NCI-H526 (cell line): ENCODE results near the gene CYP2D6.
"Not testable (repeated sequence)": the region's sequence is repeated elsewhere in the genome, so short reads cannot be mapped to it uniquely, and the experiment has no call there.

Experiments used
- DNase-seq, 2 experiments: peaks; one replicate each; lab custom pipeline; 2025; lab: John Stamatoyannopoulos, UW

CYP2D6 gene

DNA sequence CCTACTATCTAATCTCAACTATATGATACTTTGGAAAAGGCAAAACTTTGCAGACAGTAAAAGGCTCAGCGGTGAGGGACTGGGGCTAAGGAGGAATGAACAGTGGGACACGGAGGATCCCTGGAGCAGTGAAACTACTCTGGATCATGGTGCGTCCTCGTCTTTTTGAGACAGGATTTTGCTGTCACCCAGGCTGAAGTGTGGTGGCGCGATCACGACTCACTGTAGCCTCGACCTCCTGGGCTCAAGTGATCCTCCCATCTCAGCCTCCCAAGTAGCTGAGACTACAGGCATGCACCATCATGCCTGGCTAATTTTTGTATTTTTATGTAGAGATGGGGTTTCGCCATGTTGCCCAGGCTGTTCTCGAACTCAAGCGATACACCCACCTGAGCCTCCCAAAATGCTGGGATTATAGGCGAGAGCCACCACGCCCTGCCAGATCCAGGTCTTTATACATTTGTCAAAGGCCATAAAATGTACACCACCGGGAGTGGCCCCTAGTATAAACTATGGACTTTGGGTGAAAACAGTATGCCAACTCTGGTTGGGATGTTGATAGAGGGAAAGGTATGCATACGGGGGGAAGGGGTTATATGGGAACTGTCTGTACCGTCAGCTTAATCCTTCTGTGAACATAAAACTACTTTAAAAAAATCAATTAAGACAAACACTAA is 28.0 kb upstream of the CYP2D6 start:
- DNase-seq: no peak

DNA sequence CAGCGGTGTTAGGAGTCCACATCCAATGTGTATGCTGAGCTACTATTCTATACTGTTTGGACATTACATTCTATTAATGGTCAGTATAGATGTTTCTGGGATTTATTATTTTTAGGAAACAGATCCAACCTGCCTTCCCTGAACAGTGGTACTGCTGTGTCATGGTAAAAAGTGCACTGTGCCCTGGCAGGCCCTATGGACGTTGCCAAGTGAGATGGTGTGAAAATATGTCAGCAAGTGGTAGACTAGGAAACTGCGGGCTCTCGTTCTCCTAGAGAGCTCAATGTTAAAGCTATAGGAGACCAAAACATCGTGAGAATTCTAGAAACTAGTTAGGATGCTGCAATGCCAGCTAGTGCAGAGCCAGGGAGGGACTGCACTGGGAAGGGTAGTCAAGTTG is 26.0 kb upstream of the CYP2D6 start:
- no peak for DNase-seq

DNA sequence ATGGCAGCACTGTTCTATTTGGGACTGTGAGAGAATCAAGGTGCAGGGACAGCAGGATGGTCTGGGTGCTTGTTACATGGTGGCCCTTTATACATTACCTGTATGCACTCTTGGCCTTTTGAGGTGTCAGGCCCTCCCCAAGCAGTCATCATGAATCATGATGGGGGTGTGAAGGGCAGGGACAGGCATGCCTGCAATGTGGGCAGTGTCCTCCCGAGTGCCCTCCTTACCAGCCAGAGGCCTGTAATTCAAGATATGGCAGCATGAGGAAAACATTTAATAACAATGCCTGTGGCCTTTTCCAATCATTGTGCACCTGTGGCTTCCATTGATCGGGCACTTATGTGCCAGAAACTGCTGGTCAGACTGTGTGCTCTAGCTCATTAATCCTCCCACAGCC is 25.5 kb upstream of the CYP2D6 start:
- DNase-seq: no peak

DNA sequence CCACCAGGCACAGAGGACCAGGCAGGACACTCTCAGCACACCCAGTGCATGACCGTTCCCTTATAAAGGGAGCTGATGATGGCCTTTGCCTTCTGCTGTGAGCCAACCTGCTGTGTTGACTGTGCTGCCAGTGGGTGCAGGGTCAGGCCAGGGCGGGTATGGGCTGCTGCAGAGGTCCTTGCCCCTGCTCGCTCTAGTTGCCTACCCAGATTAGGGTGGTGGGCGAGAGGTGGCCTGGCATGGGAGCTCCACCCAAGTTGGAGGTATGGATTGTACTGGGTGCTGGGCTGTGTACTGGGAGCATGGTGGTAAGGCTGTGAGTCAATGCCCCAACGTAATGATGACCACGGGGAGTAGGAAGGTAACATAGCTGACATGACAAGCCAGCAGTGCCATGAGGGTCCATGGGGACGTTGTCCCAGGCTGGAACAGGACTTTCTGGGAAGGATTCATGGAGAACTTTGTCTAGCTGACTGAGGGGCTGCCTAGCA is 24.5 kb upstream of the CYP2D6 start:
- DNase-seq: no peak

DNA sequence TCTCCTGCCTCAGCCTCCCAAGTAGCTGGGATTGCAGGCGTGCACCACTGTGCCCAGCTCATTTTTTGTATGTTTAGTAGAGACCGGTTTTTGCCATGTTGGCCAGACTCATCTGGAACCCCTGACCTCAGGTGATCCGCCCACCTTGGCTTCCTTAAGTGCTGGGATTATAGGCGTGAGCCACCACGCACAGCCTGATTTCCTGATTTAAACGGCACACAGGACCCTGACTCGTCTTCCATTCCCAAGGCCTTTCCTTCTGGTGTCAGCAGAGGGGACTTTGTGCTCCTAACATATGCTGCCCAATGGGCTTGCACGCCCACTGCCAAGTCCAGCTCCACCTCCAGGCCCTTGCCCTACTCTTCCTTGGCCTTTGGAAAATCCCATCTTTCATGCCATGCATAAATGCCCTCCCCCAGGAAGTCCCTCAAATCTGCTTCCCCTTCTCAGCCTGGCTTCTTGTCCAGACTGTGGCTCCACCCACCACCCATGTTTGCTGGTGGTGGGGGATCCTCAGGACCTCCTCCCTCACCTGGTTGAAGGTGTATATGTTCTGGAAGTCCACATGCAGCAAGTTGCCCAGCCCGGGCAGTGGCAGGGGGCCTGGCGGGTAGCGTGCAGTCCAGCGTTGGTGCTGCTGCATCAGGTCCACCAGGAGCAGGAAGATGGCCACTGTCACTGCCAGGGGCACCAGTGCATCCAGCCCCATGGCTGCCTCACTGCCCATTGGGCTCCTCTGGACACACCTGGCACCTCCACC is 23.9 kb upstream of the CYP2D6 start:
- no peak for DNase-seq

DNA sequence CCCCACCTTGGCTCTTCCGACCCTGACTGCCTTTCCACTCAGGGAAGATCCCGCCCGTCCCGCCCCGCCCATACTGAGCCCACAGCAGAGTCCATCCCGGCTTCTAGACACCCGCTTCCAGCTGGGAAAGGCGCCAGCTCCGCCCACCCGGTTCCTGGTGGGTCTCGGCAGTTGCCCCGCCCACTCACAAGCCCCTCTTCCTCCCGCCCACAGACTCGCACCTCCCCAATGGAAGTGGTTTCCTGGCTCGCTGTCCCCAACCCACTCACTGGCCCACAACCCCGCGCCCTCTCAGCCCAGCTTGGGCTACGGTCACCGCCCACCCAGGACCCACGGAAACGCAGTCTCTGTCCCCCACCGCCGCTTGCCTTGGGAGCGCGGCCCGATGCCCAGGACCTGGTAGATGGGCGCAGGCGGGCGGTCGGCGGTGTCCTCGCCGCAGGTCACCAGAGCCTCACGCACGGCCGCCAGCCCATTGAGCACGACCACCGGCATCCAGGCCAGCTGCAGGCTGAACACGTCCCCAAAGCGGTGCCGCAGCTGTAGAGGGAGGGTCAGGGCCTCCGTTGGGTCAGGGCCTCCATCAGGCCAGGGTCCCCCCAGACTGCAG is 22.2 kb upstream of the CYP2D6 start:
- no peak for DNase-seq

DNA sequence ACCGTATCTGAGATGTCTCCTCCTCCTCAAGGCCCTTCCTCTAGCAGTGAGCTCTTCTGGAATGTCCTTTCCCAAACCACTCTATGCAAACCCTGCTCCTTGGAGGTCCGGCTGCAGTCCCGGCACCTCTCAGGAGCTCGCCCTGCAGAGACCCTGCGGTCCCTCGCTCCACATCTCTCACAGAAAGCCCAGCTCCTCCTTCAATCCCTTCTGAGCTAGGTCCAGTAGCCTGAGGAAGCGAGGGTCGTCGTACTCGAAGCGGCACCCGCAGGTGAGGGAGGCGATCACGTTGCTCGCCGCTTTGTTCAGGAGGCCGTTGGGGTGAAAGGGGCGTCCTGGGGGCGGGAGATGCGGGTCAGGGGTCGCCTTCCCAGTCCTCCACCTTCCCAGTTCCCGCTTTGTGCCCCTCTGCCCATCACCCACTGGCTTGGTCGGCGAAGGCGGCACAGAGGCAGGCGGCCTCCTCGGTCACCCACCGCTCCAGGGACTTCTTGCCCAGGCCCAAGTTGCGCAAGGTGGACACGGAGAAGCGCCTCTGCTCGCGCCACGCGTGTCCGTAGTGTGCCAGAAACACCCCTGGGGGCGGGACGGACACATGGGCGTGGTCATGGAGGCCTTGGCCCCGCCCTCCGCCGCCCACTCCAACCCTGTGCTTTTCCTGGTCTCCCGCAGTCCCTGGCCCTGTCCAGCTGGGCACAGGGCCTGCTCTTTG is 21.5 kb upstream of the CYP2D6 start:
- DNase-seq: no peak

DNA sequence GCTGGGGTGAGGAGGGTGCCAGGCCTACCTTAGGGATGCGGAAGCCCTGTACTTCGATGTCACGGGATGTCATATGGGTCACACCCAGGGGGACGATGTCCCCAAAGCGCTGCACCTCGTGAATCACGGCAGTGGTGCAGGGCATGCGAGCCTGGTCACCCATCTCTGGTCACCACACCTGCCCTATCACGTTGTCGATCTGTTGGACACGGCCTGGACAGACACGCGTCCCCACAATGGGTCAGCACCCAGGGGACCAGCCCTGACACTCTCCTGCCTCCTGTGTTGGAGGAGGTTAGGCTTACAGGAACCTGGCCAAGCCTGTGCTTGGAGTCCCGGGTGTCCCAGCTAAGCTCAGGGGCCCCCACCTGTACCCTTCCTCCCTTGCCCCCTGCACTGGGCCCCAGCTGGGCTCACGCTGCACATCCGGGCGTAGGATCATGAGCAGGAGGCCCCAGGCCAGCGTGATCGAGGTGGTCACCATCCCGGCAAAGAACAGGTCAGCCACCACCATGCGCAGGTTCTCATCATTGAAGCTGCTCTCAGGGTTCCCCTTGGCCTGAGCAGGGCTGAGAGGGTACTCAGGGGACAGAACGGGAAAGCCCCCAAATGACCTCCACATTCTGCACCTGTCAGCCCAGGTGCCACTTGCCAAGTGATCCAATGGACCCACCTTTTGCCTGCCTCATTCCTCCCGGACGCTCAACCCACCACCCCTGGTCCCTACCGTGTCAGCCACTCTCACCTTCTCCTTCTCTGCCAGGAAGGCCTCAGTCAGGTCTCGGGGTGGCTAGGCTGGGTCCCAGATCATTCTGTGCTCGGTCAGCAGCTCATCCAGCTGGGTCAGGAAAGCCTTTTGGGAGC is 20.3 kb upstream of the CYP2D6 start:
- DNase-seq: no peak

DNA sequence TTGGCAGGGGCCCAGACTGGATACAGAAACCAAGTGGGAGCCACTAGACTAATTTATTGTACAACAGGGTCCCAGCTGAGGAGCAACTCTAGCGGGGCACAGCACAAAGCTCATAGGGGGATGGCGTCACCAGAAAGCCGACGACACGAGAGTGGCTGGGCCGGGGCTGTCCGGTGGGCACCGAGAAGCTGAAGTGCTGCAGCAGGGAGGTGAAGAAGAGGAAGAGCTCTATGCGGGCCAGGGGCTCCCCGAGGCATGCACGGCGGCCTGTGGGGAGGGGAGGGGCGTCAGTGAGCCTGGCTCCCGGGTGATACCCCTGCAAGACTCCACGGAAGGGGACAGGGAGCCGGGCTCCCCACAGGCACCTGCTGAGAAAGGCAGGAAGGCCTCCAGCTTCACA is 19.2 kb upstream of the CYP2D6 start:
- not testable (repeated sequence) for DNase-seq

DNA sequence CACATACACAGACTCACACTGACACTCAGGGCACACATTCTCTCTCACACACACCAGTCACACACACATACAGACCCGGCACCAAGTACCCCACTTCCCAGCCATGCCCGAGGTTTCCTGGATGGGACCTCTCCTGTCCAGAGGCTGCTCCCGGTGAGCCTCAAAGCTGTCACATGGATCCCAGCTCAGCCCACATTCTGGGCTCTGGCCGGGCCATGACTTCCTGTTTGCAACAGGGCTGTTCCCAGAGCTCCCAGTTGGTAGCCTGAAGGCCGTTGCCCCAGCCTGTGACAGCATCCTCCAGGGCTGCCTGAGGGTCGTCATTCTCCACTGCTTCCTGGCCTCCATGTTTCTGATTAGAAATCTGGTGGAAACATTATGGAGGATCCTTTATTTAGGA is 14.6 kb upstream of the CYP2D6 start:
- no peak for DNase-seq

DNA sequence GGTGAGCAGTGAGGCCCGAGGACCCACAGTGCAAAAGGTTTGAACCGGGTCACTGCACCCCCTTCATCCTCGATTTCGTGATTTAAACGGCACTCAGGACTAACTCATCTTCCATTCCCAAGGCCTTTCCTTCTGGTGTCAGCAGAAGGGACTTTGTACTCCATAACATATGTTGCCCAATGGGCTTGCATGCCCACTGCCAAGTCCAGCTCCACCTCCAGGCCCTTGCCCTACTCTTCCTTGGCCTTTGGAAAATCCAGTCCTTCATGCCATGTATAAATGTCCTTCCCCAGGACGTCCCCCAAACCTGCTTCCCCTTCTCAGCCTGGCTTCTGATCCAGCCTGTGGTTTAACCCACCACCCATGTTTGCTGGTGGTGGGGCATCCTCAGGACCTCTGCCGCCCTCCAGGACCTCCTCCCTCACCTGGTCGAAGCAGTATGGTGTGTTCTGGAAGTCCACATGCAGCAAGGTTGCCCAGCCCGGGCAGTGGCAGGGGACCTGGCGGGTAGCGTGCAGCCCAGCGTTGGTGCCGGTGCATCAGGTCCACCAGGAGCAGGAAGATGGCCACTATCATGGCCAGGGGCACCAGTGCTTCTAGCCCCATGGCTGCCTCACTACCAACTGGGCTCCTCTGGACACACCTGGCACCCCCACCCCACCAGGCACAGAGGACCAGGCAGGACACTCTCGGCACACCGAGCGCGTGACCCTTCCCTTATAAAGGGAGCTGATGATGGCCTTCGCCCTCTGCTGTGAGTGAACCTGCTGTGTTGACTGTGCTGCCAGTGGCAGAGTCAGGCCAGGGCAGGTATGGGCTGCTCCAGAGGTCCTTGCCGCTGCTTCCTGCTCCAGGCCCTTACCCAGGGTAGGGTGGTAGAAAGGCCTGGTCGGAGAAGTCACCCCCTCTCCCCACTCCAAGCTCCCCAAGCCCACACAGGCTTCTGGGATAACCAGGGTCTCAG is 13.5 kb upstream of the CYP2D6 start:
- not testable (repeated sequence) for DNase-seq

DNA sequence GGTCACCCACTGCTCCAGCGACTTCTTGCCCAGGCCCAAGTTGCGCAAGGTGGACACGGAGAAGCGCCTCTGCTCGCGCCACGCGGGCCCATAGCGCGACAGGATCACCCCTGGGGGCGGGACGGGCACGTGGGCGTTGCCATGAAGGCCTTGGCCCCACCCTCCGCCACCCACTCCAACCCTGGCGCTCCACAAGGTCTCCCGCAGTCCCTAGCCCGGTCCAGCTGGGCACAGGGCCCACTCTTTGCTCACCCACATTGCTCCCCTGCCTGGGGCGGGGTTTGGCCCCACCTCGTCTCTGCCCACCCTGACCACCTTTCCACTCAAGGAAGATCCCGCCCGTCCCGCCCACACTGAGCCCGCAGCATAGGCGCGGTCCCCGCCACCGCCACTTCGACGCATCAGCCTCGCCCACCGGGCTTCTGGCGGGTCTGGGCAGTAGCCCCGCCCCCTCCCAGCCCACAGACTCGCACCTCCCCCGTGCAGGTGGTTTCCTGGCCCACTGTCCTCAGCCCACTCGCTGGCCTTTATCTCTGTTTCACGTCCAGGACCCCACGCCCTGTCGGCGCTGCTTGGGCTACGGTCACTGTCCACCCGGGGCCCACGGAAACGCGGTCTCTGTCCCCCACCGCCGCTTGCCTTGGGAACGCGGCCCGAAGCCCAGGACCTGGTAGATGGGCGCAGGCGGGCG is 12.3 kb upstream of the CYP2D6 start:
- no peak for DNase-seq

DNA sequence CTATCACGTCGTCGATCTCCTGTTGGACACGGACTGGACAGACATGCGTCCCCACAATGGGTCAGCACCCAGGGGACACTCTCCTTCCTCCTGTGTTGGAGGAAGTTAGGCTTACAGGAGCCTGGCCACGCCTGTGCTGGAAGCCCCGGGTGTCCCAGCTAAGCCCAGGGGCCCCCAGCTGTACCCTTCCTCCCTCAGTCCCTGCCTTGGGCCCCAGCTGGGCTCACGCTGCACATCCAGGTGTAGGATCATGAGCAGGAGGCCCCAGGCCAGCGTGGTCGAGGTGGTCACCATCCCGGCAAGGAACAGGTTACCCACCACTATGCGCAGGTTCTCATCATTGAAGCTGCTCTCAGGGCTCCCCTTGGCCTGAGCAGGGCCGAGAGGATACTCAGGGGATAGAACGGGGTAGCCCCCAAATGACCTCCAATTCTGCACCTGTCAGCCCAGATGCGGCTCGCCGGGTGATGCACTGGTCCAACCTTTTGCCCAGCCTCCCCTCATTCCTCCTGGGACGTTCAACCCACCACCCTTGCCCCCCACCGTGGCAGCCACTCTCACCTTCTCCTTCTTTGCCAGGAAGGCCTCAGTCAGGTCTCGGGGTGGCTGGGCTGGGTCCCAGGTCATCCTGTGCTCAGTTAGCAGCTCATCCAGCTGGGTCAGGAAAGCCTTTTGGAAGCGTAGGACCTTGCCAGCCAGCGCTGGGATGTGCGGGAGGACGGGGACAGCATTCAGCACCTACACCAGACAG is 10.9 kb upstream of the CYP2D6 start:
- DNase-seq: not testable (repeated sequence)

DNA sequence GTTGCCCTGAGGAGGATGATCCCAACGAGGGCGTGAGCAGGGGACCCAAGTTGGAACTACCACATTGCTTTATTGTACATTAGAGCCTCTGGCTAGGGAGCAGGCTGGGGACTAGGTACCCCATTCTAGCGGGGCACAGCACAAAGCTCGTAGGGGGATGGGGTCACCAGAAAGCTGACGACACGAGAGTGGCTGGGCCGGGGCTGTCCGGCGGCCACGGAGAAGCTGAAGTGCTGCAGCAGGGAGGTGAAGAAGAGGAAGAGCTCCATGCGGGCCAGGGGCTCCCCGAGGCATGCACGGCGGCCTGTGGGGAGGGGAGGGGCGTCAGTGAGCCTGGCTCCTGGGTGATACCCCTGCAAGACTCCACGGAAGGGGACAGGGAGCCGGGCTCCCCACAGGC is 9.5 kb upstream of the CYP2D6 start:
- DNase-seq: not testable (repeated sequence)

DNA sequence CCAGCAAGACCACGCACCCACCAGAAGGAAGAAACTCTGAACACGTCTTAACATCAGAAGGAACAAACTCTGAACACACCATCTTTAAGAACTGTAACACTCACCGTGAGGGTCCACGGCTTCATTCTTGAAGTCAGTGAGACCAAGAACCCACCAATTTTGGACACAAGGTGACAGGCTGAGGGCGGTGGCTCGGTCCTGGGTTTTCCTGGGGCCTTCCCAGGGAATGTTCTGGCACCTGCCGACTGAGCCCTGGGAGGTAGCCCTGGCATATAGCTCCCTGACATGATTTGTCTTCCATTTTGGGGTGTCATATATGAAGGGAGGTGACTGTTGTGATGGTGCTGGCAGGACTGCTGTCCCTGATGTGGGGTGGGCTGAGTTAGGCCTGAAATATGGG is 8.9 kb upstream of the CYP2D6 start:
- not testable (repeated sequence) for DNase-seq

DNA sequence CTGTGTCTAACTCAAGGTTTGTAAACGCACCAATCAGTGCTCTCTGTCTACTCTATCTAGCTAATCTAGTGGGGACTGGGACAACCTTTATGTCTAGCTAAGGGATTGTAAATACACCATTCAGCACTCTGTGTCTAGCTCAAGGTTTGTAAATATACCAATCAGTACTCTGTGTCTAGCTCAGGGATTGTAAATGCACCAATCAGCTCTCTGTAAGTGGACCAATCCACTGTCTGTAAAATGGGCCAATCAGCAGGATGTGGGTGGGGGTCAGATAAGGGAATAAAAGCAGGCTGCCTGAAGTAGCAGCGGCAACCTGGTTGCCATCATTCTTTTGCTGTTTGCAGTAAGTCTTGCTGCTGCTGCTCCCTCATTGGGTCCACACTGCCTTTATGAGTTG is 8.4 kb upstream of the CYP2D6 start:
- DNase-seq: no peak

DNA sequence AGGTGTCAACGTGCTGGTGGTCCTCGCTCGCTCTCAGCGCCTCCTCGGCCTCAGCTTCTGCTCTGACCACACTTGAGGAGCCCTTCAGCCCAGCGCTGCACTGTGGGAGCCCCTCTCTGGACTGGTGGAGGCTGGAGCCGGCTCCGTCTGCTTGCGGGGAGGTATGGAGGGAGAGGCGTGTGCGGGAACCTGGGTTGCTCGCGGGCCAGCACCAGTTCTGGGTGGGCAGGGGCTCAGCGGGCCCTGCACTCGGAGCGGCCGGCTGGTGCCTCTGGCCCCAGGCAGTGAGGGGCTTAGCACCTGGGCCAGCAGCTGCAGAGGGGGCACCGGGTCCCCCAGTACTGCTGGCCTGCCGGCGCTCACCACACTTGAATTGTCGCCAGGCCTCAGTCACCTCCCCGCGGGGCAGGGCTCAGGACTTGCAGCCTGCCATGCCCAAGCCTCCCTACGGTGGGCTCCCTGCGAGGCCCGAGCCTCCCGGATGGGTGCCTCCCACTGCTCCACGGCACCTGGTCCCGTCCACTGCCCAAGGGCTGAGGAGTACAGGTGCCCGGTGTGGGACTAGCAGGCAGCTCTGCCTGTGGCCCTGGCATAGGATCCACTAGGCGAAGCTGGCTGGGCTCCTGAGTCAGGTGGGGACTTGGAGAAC is 7.6 kb upstream of the CYP2D6 start:
- DNase-seq: no peak

DNA sequence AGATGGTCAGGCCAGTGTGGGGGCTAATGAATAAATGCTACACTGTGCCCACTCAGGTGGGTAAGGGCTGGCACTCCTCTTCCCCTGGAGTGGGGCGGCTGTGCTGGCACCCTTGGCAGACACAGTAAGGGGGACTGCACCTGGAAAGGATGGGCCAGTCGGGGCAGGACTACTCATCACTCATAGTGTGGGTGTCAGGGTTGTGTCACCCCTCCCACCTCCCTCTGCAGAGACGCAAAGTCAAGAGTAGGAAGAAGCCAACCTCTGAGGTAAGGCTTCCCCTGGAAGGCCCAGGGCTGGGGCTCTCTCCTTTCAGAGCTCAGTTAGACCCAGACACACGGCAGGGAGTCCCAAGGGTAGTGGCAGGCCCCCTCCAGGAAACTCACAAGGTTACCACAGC is 5.1 kb upstream of the CYP2D6 start:
- DNase-seq: not testable (repeated sequence)
